ENCODE measurements around the gene EPB41. TPM values are rescaled to one million over a fixed set of nuclear protein-coding genes. Genes with fewer than 3 reads are reported as not detected.

EPB41 gene
- total and polyA plus RNA-seq, 2 of the 4 experiments (the other 2 are of a cell fraction), result 4.6 to 10.0 TPM

DNA sequence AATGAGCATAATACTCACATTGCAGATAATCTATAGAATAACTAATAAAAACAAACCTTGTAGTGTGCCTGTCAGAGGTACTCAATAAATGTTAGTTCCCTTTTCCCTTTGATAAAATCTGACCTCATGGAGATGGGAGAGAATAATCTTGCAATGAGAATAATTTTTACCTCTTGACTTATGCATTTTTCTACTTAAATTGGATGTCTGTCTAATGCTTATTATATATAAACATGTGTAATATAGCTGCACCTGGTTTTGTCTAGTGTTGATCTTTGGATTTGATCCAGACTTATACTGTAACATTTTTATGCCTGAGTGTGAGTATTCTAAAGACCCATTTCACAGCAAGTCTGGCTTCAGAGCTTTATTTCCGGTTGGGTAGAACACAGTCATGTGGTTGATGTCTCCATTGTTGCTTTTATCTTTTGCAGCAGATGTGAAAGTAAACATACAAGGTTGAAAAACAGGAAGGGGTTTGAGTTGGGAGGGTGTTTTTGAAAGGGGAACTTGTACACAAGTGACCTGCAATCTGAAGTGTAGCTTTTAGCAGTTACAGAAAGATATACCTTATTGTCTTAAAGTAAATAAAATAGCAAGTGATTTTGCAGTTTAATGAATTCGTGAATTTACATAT, 12.4 kb downstream of the EPB41 start:
- Histone ChIP-seq H3K36me3 (ENCODE audit: control insufficient read depth, insufficient read depth, low read length) (no peaks in the 10 kb centered on the region), H3K4ac (ENCODE audit: low read depth, low read length) (no peak overlapping the region), H3K14ac (replicated peaks; ENCODE audit: low read depth, low read length) (no peak overlapping the region), H4K91ac (ENCODE audit: insufficient read depth, low read depth, low read length) (no peak overlapping the region), H4K20me1 (ENCODE audit: insufficient read depth, low read length) (no peaks in the 10 kb centered on the region), H4K8ac (ENCODE audit: low read depth in 2 of 2, low read length in 2 of 2) (peak overlapping the region in 1 of 2 experiments; percentile 21; a peak in 1 of 4 replicates), H3K23ac (ENCODE audit: low read depth, low read length) (no peak overlapping the region), H3K27ac (ENCODE audit: insufficient read depth, low read length) (no peak overlapping the region), H2BK15ac (ENCODE audit: low read depth, low read length) (no peak overlapping the region), H3K79me1 (ENCODE audit: low read depth in 1 of 2, low read length in 2 of 2) (0 out of 4 replicates have a peak, but pooled peaks cover 0 to 3% of the 10 kb centered on the region in 2 experiments), H3K18ac (ENCODE audit: low read depth, low read length) (no peak overlapping the region), H2BK5ac (ENCODE audit: low read depth, low read length, poor library complexity, severe bottlenecking) (no peak overlapping the region), H4K5ac (ENCODE audit: low read depth, low read length) (no peak overlapping the region), H2AK5ac (ENCODE audit: low read depth, low read length) (no peak overlapping the region), H3K4me3 (ENCODE audit: insufficient read depth, low read depth, low read length) (no peak overlapping the region), H2AK9ac (replicated peaks; ENCODE audit: low read depth, low read length, poor library complexity) (no peak overlapping the region), H2BK120ac (ENCODE audit: low read depth, low read length) (no peak overlapping the region; the same call in 1 of the 2 replicates), H3K9ac (ENCODE audit: low read depth, low read length) (no peak overlapping the region), H3K9me3 (ENCODE audit: control insufficient read depth, insufficient read depth, low read length) (no peaks in the 10 kb centered on the region), H3K27me3 (ENCODE audit: control insufficient read depth, insufficient read depth, low read length) (no peaks in the 10 kb centered on the region), H3K56ac (ENCODE audit: extremely low read depth, insufficient read depth, low read length) (no peak overlapping the region), H2AFZ (replicated peaks; ENCODE audit: low read length, poor library complexity) (no peak overlapping the region), H3K4me2 (ENCODE audit: low read depth, low read length) (peak overlapping the region; percentile 35; the same call in 1 of the 2 replicates), H3K4me1 (ENCODE audit: control insufficient read depth, insufficient read depth, low read length) (peaks cover 5% of the 10 kb centered on the region; the same call in 1 of the 2 replicates), H3K9me1 (ENCODE audit: insufficient read depth, low read length) (no peaks in the 10 kb centered on the region), H2BK20ac (ENCODE audit: low read depth, low read length) (peak overlapping the region; percentile 44; the same call in 1 of the 2 replicates)
- ChIA-PET CTCF (no interaction called here), POLR2A (ENCODE audit: unreplicated experiment) (no interaction called here)
- intact Hi-C loops (cut with micrococcal nuclease), result no loop called here
- dilution Hi-C loops (cut with HindIII; ENCODE audit: low sequenced_read_pairs, unreplicated experiment), result no loop called here
- DNase-seq (peak; percentile 4), ATAC-seq (ENCODE audit: low read depth) (no peak)
- WGBS, 2 experiments (ENCODE audit: extremely low coverage in 2 of 2, insufficient read length in 1 of 2), result 40% methylated on average over 1 of the region's 2 CpGs; no CpG with 5 or more reads in 1 of the 2 experiments
- no TSS peak for BruUV-seq (replicated peaks)
- in situ Hi-C loops (cut with MboI; ENCODE audit: low sequenced_read_pairs), result no loop called here
- TF ChIP-seq, protein P1, sequence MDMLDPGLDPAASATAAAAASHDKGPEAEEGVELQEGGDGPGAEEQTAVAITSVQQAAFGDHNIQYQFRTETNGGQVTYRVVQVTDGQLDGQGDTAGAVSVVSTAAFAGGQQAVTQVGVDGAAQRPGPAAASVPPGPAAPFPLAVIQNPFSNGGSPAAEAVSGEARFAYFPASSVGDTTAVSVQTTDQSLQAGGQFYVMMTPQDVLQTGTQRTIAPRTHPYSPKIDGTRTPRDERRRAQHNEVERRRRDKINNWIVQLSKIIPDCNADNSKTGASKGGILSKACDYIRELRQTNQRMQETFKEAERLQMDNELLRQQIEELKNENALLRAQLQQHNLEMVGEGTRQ (IDR thresholded peaks at IDR 0.05; ENCODE audit: low read depth, low read length), result no peak
- TF ChIP-seq NFE2L2 (IDR thresholded peaks at IDR 0.05; ENCODE audit: low read depth, low read length), result no peak
- TF ChIP-seq RCOR1 (IDR thresholded peaks at IDR 0.05; ENCODE audit: insufficient replicate concordance, low read length), result no peak
- no peak for TF ChIP-seq POLR2A (IDR thresholded peaks at IDR 0.05; ENCODE audit: low read depth, low read length)
- no peak for TF ChIP-seq CEBPB (IDR thresholded peaks at IDR 0.05; ENCODE audit: low read depth, low read length)
- TF ChIP-seq RFX5 (IDR thresholded peaks at IDR 0.05; ENCODE audit: low read depth, low read length), result no peak
- TF ChIP-seq, protein P2, sequence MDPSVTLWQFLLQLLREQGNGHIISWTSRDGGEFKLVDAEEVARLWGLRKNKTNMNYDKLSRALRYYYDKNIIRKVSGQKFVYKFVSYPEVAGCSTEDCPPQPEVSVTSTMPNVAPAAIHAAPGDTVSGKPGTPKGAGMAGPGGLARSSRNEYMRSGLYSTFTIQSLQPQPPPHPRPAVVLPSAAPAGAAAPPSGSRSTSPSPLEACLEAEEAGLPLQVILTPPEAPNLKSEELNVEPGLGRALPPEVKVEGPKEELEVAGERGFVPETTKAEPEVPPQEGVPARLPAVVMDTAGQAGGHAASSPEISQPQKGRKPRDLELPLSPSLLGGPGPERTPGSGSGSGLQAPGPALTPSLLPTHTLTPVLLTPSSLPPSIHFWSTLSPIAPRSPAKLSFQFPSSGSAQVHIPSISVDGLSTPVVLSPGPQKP (IDR thresholded peaks at IDR 0.05; ENCODE audit: borderline replicate concordance, low read depth, low read length), result no peak
- TF ChIP-seq RAD21 (IDR thresholded peaks at IDR 0.05; ENCODE audit: low read length), result no peak
- TF ChIP-seq SMC3 (IDR thresholded peaks at IDR 0.05; ENCODE audit: low read depth, low read length), result no peak
- TF ChIP-seq, protein P3, sequence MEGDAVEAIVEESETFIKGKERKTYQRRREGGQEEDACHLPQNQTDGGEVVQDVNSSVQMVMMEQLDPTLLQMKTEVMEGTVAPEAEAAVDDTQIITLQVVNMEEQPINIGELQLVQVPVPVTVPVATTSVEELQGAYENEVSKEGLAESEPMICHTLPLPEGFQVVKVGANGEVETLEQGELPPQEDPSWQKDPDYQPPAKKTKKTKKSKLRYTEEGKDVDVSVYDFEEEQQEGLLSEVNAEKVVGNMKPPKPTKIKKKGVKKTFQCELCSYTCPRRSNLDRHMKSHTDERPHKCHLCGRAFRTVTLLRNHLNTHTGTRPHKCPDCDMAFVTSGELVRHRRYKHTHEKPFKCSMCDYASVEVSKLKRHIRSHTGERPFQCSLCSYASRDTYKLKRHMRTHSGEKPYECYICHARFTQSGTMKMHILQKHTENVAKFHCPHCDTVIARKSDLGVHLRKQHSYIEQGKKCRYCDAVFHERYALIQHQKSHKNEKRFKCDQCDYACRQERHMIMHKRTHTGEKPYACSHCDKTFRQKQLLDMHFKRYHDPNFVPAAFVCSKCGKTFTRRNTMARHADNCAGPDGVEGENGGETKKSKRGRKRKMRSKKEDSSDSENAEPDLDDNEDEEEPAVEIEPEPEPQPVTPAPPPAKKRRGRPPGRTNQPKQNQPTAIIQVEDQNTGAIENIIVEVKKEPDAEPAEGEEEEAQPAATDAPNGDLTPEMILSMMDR (conservative IDR thresholded peaks at IDR 0.05; ENCODE audit: low read depth, low read length), result no peak
- no peak for TF ChIP-seq MAZ (IDR thresholded peaks at IDR 0.05; ENCODE audit: borderline replicate concordance, low read depth, low read length)
- TF ChIP-seq MAFK (IDR thresholded peaks at IDR 0.05; ENCODE audit: low read depth, low read length), result no peak
- no peak for TF ChIP-seq BHLHE40 (IDR thresholded peaks at IDR 0.05; ENCODE audit: low read depth, low read length)
- TF ChIP-seq MXI1 (IDR thresholded peaks at IDR 0.05; ENCODE audit: borderline replicate concordance, low read depth, low read length), result no peak
- TF ChIP-seq CHD1 (IDR thresholded peaks at IDR 0.05; ENCODE audit: low read depth, low read length), result no peak
- no peak for TF ChIP-seq FOS (IDR thresholded peaks at IDR 0.05; ENCODE audit: low read depth, low read length)

Measured in IMR-90 (cell line).